ENCODE results near the gene ZNF211. TPM values are rescaled to one million over a fixed set of nuclear protein-coding genes. Genes with fewer than 3 reads are reported as not detected.

The ZNF211 gene
- total RNA-seq, 1 experiment from 2014 or later = 12.9 TPM

DNA sequence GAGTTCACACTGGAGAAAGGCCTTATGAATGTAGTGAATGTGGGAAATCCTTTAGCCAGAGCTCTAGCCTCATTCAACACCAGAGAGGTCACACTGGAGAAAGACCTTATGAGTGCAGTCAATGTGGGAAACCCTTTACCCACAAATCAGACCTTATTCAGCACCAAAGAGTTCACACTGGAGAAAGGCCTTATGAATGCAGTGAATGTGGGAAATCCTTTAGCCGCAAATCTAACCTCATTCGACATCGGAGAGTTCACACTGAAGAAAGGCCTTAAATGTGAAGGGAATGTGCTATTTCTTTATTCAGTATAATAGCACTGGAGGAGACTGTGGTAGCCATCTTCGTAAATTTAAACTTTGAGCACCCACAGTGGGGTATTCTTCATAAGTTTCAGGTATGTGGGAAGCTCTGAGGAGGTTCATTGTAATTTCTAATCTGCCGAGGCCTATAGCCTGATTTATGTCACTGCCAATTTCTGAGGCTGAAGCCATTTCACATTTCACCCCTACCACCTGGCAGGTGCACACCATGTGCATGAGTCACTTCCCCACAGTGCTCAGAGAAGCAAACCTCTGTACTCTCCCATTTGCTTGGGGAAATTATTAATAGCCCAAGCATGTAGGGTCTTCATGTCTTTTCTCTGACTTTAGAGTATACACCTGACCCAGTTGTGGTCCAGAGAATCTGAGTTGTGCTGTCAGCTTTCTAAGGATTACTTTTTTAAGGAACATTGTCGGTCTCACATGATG lies 55.2 kb downstream of the ZNF211 start:
- no peak overlapping the region for H3K27ac Mint-ChIP-seq

More for the DNA sequence above, 55.2 kb downstream of the ZNF211 start:
- H4K91ac ChIP-seq (ENCODE audit: insufficient read length, low read depth, low read length) = no peak overlapping the region
- H2BK15ac ChIP-seq (ENCODE audit: low read depth, low read length) = no peak overlapping the region
- no peaks in the 10 kb centered on the region for H3K27me3 ChIP-seq (ENCODE audit: insufficient read depth, low read length)
- Mint-ChIP-seq H3K9me3 (peaks cover 68 to 70% of the 10 kb centered on the region in 2 experiments), H3K4me3 (no peak overlapping the region), H3K27me3 (ENCODE audit: low read depth) (peaks cover 1% of the 10 kb centered on the region; the same call in 1 of the 2 replicates), H3K4me1 (peaks cover 6 to 8% of the 10 kb centered on the region in 2 experiments), H3K36me3 (ENCODE audit: insufficient read depth in 1 of 3, low read depth in 3 of 3) (peaks cover 84 to 85% (median 85%) of the 10 kb centered on the region in 3 experiments)
- no peak overlapping the region for H3K14ac ChIP-seq (ENCODE audit: insufficient read depth, low read length)
- no peaks in the 10 kb centered on the region for H4K20me1 ChIP-seq (ENCODE audit: control insufficient read depth, insufficient read depth, insufficient read length)
- H3K56ac ChIP-seq (ENCODE audit: insufficient read length, low read depth, low read length) = no peak overlapping the region
- no CpG with 5 or more reads among the region's 6 CpGs for WGBS (ENCODE audit: extremely low coverage, insufficient read length, low lambda C conversion rate)
- TF ChIP-seq, protein P1, sequence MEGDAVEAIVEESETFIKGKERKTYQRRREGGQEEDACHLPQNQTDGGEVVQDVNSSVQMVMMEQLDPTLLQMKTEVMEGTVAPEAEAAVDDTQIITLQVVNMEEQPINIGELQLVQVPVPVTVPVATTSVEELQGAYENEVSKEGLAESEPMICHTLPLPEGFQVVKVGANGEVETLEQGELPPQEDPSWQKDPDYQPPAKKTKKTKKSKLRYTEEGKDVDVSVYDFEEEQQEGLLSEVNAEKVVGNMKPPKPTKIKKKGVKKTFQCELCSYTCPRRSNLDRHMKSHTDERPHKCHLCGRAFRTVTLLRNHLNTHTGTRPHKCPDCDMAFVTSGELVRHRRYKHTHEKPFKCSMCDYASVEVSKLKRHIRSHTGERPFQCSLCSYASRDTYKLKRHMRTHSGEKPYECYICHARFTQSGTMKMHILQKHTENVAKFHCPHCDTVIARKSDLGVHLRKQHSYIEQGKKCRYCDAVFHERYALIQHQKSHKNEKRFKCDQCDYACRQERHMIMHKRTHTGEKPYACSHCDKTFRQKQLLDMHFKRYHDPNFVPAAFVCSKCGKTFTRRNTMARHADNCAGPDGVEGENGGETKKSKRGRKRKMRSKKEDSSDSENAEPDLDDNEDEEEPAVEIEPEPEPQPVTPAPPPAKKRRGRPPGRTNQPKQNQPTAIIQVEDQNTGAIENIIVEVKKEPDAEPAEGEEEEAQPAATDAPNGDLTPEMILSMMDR (conservative IDR thresholded peaks at IDR 0.05) = no peak
- H3K18ac ChIP-seq (ENCODE audit: insufficient read length, low read depth, low read length) = no peak overlapping the region
- no peak overlapping the region for H2AK5ac ChIP-seq (ENCODE audit: insufficient read length, low read length)
- H3K9ac ChIP-seq (ENCODE audit: extremely low read depth, insufficient read length, low read length) = no peak overlapping the region
- H4K8ac ChIP-seq (replicated peaks; ENCODE audit: insufficient read length, low read depth, low read length) = no peak overlapping the region
- H3K23me2 ChIP-seq (ENCODE audit: insufficient read length, low read depth, low read length, poor library complexity, severe bottlenecking) = no peaks in the 10 kb centered on the region
- H2BK12ac ChIP-seq (ENCODE audit: insufficient read length, low read depth, low read length) = no peak overlapping the region
- no peak overlapping the region for H2BK20ac ChIP-seq (ENCODE audit: low read depth, low read length, poor library complexity, severe bottlenecking)
- H3K4me1 ChIP-seq (ENCODE audit: insufficient read depth, low read length) = no peaks in the 10 kb centered on the region
- peaks cover 24% of the 10 kb centered on the region for H3K79me1 ChIP-seq (ENCODE audit: insufficient read depth, low read depth, low read length, poor library complexity, severe bottlenecking)
- H3K4me2 ChIP-seq (ENCODE audit: insufficient read depth, insufficient read length, low read length) = no peak overlapping the region
- DNase-seq = peak; percentile 3
- no peak overlapping the region for H2BK5ac ChIP-seq (ENCODE audit: insufficient read length, low read length)
- H2AFZ ChIP-seq (ENCODE audit: low read length) = no peak overlapping the region
- H4K5ac ChIP-seq (ENCODE audit: insufficient read length, low read depth, low read length) = no peak overlapping the region
- no peak overlapping the region for H2BK120ac ChIP-seq (ENCODE audit: low read depth, low read length, poor library complexity, severe bottlenecking)
- peaks cover 47% of the 10 kb centered on the region for H3K9me3 ChIP-seq (ENCODE audit: control insufficient read depth, low read depth, low read length)
- no peak overlapping the region for H3K27ac ChIP-seq (ENCODE audit: insufficient read length, low read depth, low read length)
- no peak overlapping the region for H3K4ac ChIP-seq (ENCODE audit: low read depth, low read length)
- no peak overlapping the region for H3T11ph ChIP-seq (ENCODE audit: low read length)
- H3K23ac ChIP-seq (ENCODE audit: insufficient read length, low read depth, low read length) = no peak overlapping the region
- H3K79me2 ChIP-seq (ENCODE audit: insufficient read depth, low read length) = peaks cover 43% of the 10 kb centered on the region; the same call in 1 of the 2 replicates
